ENCODE results near the gene GLT8D1.

The GLT8D1 gene

DNA sequence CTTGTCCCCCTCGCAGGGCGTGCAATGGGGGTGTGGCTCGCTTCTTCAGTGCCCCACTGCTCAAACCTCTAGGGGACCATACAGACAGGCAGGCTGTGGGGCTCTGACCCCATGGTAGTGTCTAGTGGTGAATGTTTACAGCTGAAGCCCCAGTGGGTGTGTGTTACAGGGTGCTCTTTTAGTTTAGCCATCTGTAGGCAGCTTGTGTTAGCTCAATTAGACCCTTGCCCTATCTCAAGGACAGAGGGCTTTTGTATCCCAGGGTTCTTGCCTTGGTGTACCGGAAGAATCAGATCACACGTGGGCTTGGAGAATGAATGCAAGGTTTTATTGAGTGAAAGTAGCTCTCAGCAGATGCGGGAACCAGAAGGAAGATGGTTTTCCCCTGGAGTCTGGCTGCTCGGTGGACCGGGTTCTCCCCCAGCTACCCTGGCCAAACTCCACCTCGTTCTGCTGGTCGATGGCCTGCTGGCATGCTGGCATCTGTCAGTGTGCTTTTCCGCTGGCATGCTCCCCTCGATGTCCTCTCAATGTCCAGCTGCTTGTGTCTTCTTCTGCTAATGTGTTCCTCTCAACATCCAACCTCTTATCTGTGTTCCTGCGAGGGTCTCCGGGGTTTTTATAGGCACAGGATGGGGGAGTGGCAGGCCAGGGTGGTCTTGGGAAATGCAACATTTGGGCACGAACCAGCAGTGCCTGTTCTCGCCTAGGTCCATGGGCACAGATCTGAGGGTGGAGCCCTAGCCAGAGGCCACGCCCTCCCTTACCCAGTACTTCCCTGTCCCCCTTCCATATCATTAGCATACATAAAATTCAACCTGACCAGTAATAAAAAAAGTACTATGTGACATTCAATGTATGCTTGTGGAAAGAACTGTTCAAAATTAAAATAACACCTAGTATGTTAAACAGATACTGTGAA, 7.0 kb upstream of the GLT8D1 start:
- DNase-seq (ENCODE audit: low read depth): no peak

DNA sequence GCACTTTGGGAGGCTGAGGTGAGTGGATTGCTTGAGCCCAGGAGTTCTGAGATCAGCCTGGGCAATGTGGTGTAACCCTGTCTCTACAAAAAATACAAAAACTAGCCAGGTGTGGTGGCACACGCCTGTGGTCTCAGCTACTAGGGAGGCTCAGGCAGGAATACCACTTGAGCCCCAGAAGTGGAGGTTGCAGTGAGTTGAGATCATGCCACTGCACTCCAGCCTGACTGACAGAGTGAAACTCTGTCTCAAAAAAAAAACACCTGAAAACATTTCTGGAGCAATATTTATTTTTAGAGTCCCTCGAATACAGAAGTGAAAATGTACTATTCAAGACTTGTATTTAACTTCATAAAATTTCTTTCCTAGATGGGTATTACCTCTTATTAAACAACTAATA, 4.9 kb upstream of the GLT8D1 start:
- no peak for DNase-seq (ENCODE audit: low read depth)

DNA sequence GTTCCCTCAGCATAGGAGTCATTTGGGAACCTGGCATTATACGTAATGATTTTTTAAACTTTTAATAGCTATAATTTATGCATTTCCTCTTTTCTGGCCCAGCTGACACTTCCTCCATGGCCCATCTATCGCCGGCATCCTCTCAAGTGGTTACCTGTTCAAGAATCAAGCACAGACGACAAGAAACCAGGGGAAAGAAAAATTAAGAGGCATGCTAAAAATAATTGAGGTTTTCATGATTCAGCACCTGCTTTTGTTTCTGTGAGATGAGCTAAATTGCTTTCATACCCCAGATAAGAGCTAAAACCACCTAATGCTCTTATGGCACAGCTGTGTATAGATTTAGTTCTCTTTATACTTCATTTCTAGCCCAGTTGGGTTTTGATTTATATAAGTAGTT, 2.0 kb upstream of the GLT8D1 start:
- no peak for DNase-seq (ENCODE audit: low read depth)

DNA sequence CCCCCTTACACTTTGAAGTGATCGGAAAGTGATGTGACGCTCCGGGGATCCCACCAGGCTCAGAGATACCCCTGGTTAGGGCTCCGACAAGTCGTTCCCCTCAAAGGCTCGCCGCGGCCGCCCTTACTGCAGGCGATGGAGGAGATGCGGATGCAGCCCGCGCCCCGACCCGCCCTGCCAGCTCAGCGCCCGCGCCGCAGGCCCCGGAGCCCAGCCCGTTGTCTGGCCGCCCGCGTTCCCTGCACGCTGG, 228 bp downstream of the GLT8D1 start:
- DNase-seq (ENCODE audit: low read depth): no peak

DNA sequence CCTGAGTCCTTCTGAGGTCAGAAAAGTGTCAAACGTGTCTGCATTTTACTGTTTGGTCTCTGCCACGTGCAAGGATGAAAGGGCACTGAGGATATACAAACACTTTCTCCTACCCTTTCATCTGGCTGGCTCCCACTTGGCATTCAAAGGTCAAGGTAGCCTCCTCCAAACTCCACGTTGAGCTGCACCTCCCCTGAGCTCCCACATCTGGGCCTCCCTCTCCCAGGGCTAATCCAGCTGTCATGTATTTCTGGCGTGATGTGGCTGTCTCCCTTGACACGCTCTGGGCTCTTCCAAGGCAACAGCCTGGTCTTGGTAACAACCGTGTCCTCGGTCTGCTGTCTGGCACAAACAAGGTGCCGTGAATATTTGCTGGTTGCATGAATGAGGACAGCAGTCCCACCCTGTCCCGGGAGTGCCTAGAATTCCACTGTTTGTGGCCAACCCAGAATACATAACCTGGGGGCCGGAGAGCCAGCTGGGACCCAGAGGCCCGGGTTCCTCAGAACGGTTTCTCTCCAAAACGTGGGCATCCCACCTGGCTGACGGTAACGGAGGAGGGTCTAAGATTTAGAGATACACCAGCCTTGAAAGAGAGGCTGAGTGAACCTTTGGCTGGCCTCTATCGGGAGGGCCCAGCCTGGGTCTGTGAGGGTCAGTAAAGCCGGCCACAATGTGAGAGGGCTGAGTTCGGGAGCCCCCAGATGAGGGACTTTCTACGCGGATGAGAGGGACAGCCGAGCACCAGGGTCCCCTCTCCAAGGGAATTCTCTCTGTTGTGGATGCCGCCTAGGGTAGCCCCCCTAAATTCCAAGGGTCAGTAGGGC, 767 bp downstream of the GLT8D1 start:
- DNase-seq (ENCODE audit: low read depth): no peak

DNA sequence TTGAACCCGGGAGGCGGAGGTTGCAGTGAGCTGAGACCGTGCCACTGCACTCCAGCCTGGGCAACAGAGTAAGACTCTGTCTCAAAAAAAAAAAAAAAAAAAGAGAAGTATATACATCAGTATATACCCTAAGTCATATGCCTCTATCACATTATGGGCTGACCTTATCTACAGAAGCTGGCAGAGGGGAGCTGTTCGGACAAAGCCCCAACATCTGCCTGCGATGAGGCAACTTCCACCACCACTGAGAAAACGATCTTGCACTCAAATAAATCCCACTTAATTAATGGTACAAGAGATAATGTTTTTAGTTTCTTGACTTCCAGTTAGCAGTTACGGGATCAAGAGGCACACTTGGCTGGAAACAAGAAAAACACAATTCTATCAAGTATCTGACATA, 2.2 kb downstream of the GLT8D1 start:
- DNase-seq (ENCODE audit: low read depth): no peak

DNA sequence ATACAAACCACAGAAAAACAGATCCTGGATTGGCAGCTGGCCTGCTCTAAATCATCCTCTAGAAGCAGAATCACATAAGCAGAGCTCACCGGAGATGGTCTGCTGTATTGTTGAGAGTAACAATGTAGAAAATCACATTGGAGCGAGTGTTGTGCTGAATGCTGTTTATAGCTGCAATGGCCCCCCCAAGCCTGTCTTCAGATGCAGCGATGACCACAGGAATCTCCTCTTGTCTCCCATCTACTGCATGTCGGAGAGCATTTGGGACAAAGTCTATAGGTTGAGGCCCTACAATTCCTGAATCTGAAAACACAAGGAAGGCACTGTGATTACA, 8.0 kb downstream of the GLT8D1 start:
- no peak for DNase-seq (ENCODE audit: low read depth)

DNA sequence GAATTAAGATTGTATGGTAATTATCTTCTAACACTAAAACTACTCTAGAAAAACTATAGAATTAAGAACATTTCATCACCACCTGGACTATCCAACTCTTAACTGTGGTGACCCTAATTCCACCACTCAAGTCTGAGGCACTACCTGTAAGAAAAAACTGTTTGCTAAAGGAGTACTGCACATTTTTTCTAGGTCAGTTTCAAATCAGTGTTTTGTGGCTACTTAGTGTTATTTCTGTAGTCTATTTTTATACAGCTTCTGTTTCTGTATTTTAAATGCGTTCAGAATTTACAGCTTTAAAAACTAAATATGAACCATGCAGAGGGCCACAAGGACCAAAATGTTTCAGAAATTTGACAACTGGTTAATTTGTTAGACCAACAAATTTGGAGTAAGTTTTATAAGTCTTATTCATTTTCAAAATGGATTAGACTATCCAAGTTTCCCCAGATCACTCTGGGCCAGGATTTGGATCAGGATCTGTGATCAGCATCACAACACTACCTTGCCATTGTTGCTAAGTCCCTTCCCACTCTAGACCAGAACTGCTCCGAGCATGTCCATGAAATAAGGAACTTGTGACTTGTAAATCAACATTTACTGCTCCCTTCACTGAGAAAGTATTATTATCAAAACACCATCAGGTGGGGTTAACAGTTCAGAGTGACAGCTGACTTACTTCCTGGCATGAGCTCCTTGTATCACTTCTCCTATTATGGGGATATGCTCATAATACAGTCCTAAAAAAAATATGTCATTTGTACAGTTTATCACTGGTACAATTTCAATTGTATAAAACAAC, 8.6 kb downstream of the GLT8D1 start:
- no peak for DNase-seq (ENCODE audit: low read depth)

DNA sequence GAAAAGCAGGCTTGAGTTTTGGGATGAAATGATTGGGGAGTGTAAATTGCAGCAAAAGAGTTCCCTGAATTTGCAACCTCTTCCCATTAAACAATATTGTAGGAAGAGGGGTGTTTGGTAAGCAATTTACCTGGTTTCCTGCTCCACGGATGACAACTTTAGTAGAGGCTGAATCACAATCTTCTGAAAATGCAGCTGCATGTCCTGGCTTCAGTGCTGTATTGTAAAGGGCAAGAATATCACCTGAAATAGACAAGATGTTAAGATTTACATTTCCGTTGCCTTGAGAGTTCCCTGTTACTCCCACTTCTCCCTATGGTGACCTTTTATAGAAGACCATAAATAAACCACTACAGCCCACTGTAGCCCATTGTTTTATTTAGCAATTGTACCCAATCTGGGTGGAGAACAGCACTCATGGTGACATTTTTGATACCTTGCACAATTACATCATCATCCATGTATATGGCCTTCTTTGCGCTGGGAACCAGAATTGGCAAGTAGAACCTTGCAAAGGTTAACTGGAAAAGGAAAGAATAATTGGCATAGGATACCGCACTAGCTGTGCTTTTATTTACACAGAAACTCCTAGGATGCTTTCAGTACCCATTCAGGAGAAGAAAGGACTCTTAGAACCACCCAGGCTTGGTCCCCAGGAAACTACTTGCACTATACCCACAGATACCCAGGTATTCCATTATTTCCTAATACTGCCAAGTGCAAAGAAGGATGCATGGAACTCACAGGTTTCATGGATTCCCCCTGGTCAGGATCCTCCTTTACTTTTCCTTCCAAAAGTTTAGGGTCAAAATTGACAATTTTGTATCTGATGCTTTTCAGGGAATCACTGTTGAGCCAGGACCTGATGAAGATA, 9.6 kb downstream of the GLT8D1 start:
- DNase-seq (ENCODE audit: low read depth): no peak

DNA sequence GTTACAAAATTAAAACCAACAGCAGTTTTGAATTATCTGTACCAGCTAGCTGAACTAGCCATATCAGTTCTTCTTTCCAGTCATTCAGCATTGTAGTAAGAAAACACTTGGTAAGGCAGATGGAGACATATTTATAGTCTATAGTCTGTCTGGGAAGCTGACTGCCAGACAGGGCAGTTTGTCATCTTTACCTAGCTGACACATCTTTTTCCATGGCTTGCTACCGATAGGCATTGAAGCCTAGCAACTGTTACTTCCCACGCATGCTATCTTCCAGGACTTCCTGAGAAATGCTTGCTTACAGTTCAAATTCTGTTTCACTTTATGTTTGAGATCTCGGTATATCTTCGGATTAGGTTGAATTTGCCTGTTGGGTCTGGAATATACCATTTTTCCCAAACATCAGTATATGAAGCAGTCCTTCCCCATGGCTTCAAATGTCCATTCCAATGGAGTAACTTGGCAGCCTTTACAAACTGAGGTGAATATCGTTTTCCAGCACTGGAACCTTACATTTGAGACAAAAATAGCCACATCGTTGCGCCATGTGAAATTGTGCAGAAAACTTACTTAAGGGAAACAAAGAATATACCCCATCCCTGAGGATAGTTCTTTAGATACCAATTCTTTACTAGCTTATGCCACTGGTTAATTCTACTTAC, 10.9 kb downstream of the GLT8D1 start:
- DNase-seq (ENCODE audit: low read depth): no peak

DNA sequence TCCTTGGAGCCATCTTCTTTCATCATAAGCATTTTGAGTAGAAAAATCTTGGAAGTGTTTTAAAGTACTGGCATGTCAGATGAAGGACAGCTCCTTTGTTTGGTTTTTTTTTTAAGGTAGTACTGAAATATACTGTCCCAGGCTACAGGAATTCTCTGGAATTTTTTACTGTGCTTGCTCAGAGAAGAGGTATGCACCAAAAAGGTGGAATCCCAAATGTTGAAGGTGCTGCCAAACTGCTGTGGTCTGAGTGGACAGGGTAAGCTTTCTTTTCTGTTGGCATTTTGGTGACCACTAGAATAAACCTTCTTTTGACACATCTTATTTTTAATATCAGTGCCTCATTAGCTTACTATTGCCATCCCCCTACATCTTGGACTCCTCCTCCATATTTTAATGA, 12.5 kb downstream of the GLT8D1 start:
- DNase-seq (ENCODE audit: low read depth): no peak

DNA sequence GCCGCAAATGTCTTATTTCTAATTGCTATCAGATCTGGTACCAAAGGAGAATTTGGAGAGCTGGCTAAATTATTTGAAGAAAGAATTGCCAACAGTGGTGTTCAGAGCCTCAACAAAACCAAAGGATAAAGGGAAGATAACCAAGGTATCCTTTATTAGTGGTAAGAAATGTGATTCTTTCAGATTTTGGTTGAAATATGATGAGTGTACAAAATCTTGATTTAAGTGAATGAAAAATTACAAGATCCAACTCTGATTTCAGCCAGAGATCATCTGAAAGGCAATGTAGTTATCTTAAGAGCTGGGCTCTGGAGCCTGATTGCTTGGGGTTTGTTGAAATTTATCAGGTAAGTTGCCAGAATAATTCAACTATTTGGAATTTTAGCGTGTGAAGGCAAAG, 15.0 kb downstream of the GLT8D1 start:
- DNase-seq (ENCODE audit: low read depth): no peak

DNA sequence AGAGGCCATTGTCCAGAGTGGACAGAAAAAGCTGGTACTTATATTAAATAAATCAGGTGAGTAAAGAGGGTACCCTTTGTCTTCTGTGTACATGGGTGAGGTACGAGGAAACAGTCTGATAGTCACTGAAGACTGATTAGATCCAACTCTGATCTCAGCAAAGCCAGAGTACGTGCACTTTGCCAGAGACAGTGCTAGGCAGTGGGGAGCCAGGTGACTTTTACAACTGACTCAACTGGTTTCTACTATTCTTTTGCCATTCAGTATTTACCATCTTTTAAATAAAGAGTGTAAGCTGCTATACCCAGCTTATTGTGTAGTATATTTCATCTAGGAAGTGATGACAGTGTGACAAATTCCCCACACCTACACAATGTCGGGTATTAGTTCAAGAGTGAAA, 16.4 kb downstream of the GLT8D1 start:
- DNase-seq (ENCODE audit: low read depth): no peak

DNA sequence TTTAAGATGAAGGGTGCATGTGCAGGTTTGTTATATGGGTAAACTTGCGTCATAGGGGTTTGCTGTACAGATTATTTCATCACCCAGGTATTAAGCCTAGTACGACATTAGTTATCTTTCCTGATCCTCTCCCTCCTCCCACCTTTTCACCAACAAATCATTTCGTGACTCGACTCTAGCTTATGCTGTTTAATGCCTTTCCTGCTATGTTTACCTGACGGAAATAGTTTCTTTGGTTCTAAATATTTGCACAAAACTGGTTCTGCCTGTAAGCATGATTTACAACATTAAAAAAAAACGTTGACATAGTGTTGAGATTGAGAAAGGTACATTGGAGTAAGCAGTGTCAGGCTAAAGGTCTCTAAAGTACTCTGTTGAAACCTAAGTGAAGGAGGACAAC, 17.3 kb downstream of the GLT8D1 start:
- DNase-seq (ENCODE audit: low read depth): no peak

DNA sequence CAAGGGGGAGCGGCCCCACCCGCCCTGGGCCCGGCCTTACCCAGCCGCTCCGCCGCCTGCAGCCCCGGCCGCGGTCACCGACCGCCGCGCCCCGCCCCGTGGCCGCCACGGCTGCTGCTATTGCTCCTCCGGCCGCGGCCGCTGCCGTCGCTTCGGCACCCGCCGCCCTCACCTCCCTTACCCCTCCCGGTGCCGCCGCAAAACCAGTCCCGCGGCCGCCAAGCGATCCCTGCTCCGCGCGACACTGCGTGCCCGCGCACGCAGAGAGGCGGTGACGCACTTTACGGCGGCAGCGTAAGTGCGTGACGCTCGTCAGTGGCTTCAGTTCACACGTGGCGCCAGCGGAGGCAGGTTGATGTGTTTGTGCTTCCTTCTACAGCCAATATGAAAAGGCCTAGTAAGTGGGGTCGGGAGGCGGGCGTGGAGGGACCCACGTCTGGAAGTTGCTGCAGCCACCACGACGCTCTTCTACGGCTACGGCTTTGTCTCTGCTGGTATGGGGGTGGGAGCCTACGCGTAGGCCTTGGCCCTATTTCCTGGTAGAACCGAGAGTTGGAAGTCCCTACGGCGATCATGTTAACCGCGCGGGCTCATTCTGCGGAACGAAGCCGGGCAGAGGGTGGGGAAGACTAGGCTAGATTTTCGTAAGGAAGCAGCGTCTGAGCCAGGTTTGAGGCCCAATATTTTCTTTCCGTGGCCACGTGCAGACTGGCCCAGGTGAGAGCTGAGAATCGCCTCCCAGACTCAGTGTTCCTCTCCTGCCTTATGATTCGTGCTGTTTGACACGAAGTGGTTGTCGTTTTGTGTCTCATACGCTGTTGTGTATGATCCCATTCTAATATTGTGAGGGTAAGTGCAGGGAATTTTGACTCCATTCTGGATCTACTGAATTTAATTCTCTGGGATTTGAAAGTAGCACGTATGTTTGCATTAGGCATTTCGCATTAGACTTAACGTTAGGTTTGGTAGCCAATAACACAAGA, 19.6 kb downstream of the GLT8D1 start, which contains the start of the genes GNL3 and PBRM1:
GNL3 (plus strand) TSS at position 324 of the 983 bp plus-strand sequence; CDS start at position 385, 61 bp downstream.
PBRM1 (minus strand) TSS at position 205 of the 983 bp plus-strand sequence.
- peak; percentile 89 for DNase-seq (ENCODE audit: low read depth)

DNA sequence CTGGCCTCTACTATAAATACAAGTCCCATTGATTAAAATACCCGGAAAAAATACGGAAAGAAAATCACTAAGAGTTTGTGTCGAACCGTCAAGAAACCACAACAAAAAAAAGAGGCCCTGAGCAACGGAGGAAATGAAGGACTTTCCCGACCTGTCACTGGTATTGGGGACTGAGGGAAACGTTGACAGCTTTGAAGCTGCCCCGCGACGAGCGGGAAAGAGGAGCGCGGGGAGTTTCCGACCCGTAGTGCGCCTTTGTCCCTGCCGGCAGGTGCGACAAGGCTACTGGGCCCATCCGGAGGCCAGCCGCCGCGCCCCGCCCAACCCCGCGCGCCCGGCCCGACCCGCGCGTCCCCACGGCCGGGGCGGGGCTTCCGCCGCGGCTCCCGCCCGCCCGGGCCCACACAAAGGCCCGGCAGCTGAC, 20.3 kb downstream of the GLT8D1 start:
- peak; percentile 67 for DNase-seq (ENCODE audit: low read depth)

DNA sequence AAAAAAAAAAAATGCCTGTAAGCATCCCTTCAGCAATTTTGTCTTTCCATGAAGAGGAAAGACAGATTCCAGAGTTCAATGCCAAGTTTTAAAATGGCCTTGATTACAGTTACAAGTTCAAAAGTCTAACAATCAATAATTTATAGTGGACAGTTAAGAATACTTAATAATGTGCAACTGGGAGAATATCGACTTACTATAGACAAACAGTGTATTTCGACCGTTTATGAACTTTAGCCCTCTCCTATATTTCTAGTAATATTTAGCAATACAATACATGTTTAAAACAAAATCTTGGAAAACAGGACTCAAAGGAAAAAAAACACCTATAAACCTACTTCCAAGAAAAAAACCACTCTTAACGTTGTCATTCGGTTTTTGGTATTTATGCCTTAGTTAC, 21.4 kb downstream of the GLT8D1 start:
- DNase-seq (ENCODE audit: low read depth): no peak

DNA sequence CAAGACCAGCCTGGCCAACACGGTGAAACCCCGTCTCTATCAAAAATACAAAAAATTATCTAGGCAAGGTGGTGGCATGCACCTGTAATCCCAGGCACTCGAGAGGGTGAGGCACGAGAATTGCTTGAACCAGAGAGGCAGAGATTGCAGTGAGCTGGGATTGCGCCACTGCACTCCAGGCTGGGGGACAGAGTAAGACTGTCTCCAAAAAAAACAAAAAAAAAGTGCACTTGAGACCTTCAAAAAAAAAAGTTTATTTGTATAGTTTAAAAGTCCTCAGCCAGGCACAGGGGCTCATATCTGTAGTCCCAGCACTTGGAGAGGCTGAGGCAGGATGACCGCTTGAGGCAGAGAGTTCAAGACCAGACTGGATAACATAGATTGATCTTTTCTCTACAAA, 22.0 kb downstream of the GLT8D1 start:
- DNase-seq (ENCODE audit: low read depth): no peak

DNA sequence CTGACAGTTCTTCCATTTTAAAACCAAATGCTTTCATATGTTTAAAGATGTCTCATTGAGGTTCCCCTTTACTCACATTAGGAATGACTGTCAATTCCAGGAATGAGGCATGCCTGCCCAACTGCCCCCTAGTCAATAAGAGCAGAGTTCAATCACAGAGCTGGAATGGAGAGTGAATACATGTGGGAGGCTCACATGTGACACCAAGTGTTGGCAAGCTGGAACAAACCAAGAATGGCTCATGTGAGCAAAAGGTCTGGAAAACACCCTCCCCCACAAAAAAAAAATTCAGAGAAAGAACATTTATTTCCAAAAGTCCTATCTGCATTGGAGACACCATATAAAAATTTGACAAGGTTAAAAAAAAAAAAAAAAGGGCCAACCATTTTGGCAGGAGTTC, 23.6 kb downstream of the GLT8D1 start:
- DNase-seq (ENCODE audit: low read depth): no peak

DNA sequence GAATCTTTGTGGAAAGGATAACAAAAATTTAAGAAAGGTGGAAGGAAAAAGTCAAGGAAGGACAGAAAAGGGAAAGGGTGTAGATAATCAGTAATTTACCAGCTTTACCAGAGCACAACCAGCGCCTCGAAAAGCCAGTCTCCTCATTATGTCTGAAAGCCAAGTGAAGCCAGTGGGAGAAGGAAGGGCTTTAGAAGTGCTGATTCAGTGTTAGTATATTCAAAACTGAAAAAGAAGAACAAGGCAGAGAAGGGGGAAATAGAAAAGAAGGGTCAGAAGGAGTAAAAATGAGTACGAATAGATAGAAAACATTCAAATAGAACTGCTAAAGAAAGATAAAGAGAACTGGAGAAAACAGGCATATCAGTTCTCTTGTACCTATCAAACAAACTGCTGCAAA, 24.0 kb downstream of the GLT8D1 start:
- DNase-seq (ENCODE audit: low read depth): no peak

Measured in activated T-helper 1 cell treated with Interleukin-2 at 50 U/mL for 16 hours (primary cell).